Stimulated activated CD4-positive, alpha-beta T cell treated with anti-CD3 and anti-CD28 coated beads, Interleukin-4, amount 100 ng/mL, for 48 hours (primary cell): Measurements from ENCODE around the gene ETS1.

Source experiments
- DNase-seq, 2 donors: peaks; one replicate each; pipeline ENCODE4 v3.0.0-alpha.2; 2020; ENCODE audit warnings: low read depth in 2 of 2

The ETS1 gene

DNA sequence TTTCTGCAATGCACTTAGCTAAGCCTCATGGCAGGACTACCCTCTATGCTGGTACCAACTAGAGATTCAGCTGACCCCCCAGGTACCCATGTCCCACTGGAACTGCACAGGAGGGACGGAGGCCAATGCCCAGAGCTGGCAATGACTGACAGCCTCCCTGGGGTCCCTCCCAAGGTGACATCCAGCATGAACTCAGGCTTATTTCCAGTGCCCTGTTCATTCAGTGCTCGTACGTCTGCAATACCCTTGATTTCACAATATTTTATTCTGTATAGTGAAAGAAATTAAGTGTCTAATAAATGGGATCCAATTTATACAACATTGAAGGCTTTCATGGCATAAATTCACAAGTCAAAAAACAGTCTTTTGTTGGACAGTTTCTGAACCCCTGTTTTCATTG lies 20.2 kb downstream of the ETS1 start:
- DNase-seq, result no peak

DNA sequence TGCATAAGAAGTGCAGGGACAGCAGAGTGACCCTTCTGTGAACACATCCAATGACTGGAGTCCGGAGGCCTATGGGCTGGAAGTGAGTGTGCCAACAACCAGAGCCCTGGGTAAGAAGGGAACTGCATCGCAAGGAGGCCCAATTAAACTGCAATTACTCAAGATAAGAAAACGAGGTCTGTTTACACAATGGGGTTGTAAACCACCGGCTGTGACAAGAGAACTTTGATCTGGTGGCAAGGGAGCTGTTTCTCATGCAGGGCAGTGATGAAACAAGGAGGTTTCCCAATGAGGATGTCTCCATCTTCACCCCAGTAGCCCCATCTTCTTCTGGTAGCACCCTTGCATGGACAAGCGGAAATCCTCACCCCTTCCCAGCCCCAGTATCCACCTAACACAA lies 21.5 kb downstream of the ETS1 start:
- no peak for DNase-seq

DNA sequence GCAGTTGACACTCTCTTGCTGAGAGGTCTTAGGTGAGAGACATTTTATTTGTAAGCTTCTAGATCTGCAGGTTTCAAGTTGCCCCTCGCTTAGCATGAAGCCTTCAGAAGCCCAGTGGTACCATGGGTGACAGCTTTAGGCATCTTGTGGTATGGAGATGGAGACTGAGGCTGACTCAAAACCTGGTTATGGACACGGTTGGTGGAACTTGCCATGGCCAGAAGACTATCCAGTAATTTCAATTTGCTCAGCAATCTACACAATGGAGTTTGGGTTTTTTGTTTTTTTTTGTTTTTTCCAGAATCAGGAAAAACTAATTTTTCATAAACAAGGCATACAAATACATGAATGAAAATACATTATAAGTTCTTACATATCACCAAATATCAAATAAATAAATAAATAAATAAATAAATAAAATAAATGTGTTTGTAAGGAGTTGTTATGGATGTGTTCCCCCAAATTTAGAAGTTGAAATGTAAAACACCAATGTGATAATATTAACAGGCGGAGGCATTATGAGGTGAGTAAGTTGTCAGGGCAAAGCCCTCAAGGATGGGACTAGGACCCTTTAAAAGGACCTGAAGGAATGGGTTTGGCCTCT lies 22.6 kb downstream of the ETS1 start:
- DNase-seq, result no peak

DNA sequence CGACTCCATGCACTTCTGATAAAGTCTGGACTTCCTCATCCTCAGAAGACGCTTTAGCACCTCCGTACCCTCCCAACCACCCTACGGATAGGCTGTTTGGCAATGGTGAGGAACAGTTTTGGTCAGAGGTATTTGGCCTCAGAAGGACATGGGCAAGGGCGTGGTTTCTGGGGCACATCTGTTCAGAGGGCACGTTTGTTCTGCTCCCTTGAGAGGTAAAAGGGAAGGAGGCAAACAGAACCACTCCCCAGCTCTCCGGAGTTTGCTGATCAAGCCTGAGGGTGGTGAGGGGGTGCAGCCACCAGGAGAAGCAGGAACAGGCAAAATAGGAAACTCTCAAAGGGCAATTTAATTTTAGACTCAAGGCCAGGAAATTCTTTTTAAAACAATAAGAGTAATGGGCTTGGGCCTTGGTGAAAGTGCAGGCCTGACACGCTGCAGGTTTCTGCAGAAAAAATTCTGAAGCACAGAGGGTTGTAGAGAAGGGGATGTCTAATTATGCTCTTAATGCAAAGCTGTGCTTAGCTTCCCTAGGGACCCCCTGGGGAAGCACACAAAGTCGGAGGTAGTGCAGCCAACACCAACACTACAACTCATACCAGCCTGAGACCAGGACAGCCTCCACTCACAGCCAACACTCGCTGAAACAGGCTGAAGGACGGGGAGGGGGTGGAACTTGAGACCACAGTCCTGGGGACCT lies 23.3 kb downstream of the ETS1 start:
- no peak for DNase-seq

DNA sequence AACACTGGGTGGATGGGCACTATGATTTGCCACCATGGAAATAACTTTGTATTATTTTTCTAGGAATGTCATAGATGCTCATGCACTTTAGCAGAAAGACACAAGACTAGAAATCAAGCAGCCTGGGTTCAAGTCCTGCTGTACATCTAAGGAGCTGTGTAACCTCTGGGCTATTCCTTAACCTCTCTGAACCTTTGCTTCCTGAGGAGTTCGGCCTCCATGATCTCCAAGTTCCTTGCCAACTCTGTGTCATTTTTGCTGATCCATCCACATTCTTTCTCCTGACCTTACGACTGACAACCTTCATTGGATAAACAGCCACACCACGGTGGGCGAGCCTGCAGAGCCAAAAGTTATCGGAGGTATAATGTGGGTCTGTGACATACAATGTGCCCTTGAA lies 24.1 kb downstream of the ETS1 start:
- DNase-seq, result no peak

DNA sequence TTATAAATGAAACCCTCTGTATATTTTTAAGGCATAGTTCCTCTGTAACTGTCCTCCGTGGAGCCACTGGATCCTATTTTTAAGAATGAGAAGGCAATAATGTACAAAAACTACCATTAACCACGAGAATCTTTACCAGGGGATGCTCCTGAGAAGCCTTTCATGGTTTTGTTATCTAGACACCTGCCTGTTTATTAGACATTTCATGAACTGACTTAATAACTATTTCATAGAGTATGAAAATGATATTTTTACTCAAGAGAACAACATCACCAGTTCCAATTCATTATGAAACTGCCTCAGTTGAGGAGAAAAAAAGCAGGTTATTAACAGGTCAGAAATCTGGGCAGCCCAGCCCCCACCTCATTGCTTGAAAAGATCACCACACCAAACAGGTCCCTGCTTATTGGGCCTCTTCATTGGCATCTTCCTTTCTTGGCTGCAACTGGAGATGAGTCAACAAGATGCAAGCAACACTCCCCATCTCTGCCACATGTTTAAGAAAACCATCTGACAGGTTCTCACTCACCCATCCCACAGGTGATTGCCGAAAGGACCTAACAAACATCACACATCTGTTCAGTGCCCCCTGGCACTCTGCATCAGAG lies 27.8 kb downstream of the ETS1 start:
- no peak for DNase-seq

DNA sequence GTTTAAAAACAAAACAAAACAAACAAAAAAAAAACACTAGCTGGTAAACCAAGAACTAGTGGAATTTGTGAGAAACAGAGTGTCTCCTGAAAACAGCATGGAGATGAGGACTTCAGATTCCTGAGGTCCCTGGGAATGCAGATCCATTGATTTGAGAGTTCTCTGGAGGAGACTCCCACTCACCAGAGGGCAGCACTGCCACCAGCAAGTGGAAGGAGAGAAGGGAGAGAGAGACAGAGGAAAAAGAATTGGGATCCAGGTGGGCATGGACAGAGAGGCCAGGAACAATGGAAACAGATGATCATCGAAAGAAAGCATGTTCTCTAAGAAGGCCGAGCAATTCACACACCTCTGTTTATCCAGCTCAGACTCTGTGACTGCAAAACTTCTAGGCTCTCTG lies 31.8 kb downstream of the ETS1 start:
- no peak for DNase-seq

DNA sequence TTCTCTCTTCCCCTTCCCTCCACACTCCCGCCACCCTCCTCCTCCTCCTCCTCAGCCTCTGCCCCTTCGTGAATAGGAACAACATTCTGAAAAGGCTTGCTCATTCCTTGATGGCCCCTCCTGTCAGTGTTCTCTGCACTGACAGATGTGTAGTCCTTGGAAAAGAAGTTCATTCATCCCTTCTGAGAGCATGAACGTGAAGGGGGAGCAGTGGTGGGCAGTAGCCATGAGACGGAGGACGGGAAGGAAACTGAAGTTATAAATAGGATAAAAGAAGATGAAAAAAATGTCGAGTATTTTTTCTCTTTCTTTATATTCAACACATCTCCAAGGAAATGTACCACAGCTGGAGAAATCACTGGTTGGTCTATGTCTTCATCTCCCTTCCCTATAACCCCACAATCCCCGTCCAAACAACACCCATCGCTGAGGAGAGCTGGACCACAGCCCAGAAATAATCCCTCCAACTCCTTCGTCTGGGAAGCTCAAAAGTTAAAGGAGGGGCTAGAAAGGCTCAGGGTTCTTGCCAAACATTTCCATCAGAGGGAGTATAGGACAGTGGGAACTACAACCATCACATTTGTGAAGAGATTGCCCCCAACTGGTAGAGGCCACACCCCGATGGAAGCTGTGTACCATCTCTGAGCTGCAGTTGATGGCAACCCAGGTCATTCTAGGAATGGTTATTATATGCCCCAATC lies 33.5 kb downstream of the ETS1 start:
- no peak for DNase-seq

DNA sequence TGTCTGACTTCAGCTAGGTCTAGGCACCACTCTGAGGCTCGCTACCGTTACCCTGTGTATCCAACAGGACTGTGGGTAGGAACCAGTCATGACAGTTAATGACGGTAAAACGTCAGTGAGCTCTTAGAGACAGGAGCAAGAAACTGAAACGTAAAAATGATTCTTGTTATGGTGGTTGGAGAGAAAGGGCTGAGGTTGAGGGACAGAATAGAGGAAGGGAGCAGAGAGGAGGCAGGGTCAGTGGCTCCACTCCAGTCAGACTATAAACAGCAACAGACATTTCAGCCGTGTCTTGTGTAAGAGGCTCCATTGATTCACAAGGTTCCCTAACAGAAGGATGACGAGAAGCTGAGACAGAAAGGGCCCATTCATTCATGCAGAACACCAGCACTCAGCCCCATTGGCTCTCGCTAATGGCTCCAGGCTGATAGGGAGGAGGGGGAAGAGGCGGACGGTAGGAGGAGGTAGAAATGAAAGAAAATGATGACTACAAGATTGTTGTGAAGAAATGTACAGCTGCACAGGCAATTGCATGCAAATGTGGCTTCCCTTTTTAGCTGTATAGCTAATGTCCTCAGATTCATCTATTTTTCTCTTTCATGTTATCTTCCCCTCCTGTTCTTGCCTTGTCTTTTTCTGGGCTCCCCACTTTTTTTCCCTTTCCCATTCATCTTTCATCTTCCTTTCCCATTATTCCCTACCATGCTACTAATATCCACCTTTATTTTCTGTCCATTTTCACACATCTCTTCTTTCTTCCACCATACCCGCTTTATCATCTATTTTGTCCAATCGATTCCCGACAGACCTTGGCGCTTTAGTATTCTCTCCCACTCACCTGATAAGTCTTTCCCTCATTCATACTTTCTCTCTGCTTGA lies 34.3 kb downstream of the ETS1 start:
- no peak for DNase-seq

DNA sequence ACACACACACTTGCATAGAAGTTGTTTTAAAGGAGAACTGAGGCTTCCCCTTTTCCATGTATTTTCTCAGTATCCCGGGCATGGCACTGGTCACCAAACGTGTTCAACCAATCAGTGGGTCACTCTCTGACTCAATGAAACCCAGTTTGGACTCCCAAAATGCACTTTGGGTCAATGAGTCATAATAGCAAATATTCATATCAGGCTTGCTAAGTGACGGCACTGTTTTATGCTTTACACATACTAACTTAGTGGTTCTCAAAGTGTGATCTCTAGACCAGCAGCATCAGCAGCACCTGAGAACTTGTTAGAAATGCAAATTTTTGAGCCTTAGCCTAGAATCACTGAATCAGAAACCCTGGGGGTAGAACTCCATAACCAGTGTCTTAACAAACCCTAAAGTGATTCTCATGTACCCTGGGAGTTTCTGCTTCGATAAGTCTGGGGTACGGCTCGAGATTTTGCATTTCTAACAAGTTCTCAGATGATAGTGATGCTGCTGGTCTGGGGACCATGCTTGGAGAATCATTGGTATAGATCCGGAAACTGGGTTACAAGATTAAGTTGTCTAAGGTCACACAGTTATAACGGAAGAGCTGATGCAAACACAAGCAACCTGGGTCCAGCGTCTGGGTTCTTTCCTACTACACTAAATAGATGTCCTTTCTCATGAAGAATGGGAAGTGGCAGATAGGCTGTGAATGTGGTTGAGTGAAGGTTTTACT lies 35.6 kb downstream of the ETS1 start:
- no peak for DNase-seq

DNA sequence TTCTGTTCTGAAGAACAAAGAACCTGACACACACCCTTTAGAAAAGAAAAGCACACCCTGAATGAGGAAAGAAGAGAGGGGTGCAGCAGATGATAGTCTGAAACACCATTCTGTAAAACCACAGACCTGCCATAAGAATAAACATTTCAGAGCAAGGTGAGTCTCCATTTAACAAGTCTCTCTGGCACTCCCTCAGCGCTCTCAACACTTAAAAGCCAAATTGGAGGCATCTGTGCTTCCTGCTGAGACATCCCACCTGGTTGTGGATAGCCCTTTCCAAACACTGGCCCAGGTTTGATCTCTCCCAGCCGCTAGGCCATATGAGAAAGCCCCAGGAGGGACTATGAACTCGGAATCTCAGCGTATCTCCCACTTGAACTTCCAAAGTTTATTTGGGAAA lies 36.3 kb downstream of the ETS1 start:
- DNase-seq, result no peak

DNA sequence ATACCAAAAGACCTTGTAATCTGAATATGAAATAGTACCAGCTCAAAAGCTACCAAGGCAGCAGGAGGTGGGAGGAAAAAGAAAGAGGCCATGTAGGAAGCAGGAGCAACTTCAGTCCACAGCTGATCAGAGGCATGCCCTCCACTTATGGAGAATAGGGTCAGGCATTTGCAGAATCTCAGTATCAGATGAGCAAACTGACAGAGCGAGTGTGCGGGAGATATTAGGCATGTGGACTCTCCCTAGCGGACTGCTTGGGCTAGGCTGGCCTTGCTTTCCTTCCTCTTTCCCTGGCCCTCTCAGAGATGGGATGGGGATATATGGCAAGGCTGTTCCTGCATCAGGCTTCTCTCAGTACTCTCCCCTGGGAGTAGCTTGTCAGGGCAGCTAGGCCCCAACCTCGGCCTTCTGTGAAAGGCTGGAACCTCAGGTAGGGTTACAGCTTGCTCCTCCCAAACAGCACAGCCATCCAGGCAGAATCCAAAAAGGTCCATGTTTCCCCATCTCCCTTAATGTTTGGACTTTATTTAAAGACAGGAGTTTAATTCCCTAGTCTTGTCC lies 37.0 kb downstream of the ETS1 start:
- no peak for DNase-seq

DNA sequence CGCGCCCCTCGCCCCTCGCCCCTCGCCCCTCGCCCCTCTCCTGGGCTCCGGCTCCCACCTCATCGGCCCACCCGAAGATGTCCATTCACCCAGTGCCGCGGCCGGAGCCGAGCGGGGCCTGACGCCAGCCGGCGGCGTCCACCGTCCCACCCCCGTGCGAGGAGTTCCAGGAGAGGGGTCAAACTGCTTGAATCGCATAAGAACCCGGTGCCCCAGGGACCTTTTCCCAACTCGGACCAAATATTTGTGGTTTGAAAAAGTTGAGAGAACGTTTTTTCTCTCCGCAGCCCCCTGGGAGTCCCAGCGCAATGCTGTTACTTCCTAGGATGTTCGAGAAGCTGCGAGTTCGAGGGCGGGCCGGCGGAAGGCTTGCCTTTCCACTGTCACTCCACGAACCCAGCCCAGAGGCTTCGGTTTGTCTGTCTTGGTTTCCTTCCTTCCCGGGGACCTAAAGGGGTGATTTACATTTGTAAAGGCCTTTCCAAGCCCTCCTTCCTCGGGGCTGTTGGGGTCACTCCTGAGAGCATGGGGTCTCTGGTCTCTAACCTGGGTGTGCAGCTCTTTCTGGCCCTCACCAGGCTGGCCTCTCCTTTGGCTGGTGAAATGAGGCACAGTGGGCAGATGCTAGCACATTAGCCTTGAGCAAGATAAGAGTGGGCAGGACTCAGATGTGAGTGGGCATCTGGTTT lies 38.0 kb downstream of the ETS1 start:
- no peak for DNase-seq

DNA sequence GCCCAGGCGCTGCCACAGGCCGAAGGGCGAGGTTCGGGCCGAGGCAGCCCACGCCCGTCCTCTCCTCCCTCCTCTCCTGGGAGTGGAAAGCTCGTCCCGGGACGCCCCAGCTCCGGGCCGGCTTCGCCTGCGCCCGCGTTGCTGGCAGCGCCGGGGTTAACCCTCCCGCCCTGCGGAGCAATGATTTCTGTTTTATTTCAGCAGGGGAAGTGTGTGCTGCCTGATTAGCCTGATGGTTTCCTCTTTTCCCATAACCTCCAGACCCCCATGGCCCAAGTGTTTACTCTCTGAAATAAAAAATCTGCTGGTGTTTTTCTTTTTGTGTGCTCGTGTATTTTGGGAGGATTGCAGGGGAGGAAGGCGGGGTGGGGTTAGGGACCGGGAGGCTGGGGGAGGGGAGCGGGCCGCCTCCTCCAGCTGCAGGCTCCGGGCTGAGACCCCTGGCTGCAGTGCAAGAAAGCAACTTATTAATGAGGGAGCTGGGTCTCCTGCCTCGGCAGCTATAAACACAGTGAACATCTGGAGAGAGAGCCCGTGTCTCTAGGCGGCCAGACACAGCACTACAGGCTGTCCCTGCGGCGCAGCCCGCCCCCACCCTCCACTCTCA lies 38.6 kb downstream of the ETS1 start:
- DNase-seq, result no peak

DNA sequence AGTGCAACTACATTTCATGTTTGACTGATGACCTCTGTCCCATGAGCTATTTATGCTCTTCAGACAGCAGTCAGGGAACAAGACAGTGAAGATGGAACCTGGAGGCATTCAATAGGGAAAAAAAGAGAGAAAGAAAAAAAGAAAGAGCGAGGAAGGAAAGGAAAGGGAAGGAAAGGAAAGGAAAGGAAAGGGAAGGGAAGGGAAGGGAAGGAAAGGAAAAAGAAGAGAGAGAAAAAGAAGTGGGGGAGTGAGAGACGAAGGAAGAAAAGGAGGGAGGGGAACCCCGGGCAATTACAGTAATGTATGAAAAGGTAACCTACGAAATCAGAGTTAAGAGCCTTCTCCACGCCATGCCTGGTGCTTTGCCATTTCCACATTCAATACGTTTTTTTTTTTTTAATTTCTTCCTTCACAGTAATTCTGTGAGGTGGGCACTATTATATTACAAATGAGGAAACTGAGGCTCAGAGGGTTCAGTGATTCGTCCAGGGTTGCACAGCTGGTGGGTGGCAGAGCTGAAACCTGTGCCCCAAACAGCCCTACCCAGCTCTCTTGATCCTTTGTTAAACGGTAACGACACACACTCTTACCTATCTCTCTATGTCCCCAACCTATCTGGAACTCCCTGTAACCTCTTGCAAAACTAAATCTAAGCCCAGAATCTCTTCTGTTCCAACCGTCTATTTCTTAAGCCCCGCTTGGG lies 39.3 kb downstream of the ETS1 start:
- no peak for DNase-seq

DNA sequence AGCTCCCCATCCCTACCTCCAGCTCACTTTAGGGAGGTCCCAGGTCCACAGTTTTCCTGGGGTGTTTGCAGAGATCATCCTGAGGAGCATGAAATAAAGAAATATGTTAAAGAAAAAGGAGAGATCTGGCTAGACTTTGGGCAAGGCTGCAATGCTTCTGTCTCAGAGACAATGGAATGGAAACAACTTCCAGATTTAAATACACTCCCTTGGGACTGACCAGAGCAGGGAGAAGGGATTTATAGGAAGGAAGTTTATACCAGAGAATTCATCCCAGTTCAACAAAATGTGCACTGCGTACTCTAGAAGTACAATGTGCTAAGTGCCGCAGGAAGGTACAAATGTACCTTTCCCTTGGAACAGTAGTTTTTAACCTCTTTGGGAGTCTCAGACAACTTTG lies 40.4 kb downstream of the ETS1 start:
- no peak for DNase-seq

DNA sequence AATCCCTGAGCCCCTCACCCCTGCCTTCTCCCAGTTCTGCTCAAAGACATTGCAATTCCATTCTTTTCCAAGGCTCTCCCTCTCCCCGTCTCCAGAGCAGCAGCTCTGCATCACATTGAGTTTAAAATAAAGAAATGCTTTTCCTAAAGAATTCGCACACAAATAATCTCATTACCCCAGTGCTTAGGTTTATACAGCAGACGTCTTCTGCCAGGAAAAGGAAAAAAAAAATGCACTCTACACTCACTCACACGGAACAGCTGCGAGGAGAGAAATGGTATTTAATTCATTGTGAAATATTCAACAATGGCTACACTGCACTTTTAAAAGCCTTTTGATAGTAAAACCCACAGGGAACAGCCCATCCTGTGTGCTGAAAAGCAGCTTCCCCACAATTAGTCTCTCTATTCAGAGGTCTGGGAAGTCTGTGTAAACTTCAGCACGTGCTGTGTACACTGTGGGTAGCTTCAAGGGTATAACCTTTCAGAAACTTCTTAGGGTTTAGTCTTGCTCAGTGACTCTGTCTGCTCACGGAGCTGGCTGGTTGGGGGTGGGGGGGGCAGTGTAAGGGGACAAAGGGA lies 42.8 kb downstream of the ETS1 start:
- no peak for DNase-seq

DNA sequence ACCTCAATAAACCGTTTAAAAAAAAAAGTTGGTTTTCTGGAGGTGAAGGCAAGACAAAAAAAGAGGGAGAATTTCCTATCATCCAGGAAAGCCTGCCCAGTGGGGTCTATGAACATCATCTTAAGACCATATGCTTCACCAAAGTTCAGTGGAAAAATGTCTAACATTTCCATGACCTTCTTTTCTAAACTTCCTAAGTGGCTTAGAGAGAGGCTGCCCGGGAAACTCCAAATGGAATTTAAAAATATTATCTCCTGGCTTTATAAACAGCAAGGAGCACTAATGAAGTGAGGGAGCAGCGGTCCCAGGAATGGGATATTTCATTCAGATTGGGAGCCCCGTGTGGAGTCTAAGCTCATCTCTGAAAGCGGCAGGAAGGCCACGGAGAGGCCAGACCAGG lies 46.9 kb downstream of the ETS1 start:
- DNase-seq, result no peak

DNA sequence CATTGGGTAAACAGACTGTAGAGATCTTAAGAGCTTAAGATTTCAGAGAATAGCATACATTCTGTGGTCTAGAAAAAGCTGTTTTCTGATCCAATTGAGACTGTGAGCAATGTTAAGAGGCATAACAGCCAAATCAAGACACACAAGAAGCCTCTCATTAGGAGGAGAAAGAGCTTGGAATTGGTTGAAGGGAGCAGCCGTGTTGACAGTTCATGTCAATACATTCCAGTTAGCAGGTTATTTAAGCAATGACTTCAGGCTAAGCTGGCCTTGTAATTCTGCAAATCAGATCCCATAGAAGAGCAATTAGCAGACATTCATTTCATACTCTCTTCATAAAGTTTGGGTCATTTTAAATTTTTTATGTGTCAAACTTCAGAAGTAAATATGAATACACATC lies 50.9 kb downstream of the ETS1 start:
- no peak for DNase-seq
